Endothelial cell of umbilical vein (primary cell): ENCODE results near the gene CEBPA. TPM values are rescaled to one million over a fixed set of nuclear protein-coding genes. Genes with fewer than 3 reads are reported as not detected.

Source experiments
- BruUV-seq: library from RNA; stranded (reverse); fragments of 400-500 nt; replicated peaks from 2 replicates; lab custom pipeline; 2021; lab: Mats Ljungman, UMichigan
- CTCF ChIA-PET: fragments of 300-600, 350-600 bp; sonication (Branson Sonifier 250); formaldehyde crosslinking; loops from one replicate; lab custom pipeline; 2021; ENCODE audit warnings: antibody characterized with exemption, inconsistent platforms; lab: Charles Lee
- POLR2A ChIA-PET: fragments of 300-600, 350-600 bp; sonication (Branson Sonifier 250); formaldehyde crosslinking; loops from one replicate; lab custom pipeline; 2021; ENCODE audit warnings: antibody characterized with exemption, inconsistent platforms; lab: Charles Lee
- DNase-seq: peaks from one replicate; pipeline ENCODE4 v3.0.0-alpha.2; 2011; ENCODE audit warnings: low read depth, low spot score
- FAIRE-seq: peaks from 2 replicates; lab custom pipeline; 2011; peaks lifted over from hg19 to GRCh38; lab: Jason Lieb, UNC
- H2AFZ ChIP-seq: 2 replicates; pipeline ENCODE4 v1.6.0; 2012; ENCODE audit warnings: low read depth, low read length, control low read depth, inconsistent platforms
- H3K27ac ChIP-seq: 2 replicates; pipeline ENCODE4 v1.5.1; 2011; ENCODE audit warnings: low read depth, mild to moderate bottlenecking, control low read depth, low read length, moderate library complexity; ENCODE audit not compliant: insufficient read depth
- H3K27me3 ChIP-seq, 2 experiments: 2 replicates each; pipeline versions ENCODE4 v1.6.0 to v1.6.1; 2011; ENCODE audit warnings: low read length in 2 of 2, mixed read lengths in 1 of 2; ENCODE audit not compliant: control insufficient read depth in 2 of 2, insufficient read depth in 2 of 2
- H3K36me3 ChIP-seq, 2 experiments: 2 replicates in 1 of 2; 3 replicates in 1 of 2; pipeline ENCODE4 v1.5.1; 2011; ENCODE audit warnings: low read length in 2 of 2, mild to moderate bottlenecking in 1 of 2, moderate library complexity in 1 of 2; ENCODE audit not compliant: control insufficient read depth in 2 of 2, insufficient read depth in 2 of 2; ENCODE audit errors: extremely low read depth in 1 of 2
- H3K4me1 ChIP-seq: 3 replicates; pipeline ENCODE4 v1.5.1; 2011; ENCODE audit warnings: mild to moderate bottlenecking, low read length; ENCODE audit not compliant: control insufficient read depth, insufficient read depth; ENCODE audit errors: extremely low read depth
- H3K4me2 ChIP-seq: 2 replicates; pipeline ENCODE4 v1.6.1; 2011; ENCODE audit warnings: low read length, control low read depth, mixed read lengths; ENCODE audit not compliant: insufficient read depth
- H3K4me3 ChIP-seq, 3 experiments: fragments of 200-600 bp in 1 of 3; sonication (generic), shearing (Covaris generic) in 1 of 3; replicated peaks in 1 of 3; 2 replicates each; pipeline ENCODE4 v1.5.1; 2011 to 2016; ENCODE audit warnings: control low read depth in 3 of 3, low read length in 3 of 3, mild to moderate bottlenecking in 2 of 3, inconsistent platforms in 1 of 3, low read depth in 1 of 3, moderate library complexity in 1 of 3; ENCODE audit not compliant: insufficient read depth in 1 of 3
- H3K79me2 ChIP-seq: 2 replicates; pipeline ENCODE4 v1.6.0; 2012; ENCODE audit warnings: low read length, inconsistent platforms; ENCODE audit not compliant: control insufficient read depth, insufficient read depth
- H3K9ac ChIP-seq: replicated peaks from 2 replicates; pipeline ENCODE3; 2011; ENCODE audit warnings: low read length, control low read depth; ENCODE audit not compliant: insufficient read depth; ENCODE audit errors: extremely low read depth
- H3K9me1 ChIP-seq: replicated peaks from 3 replicates; pipeline ENCODE4 v1.6.0; 2011; ENCODE audit warnings: mild to moderate bottlenecking, low read length; ENCODE audit not compliant: control insufficient read depth, insufficient read depth; ENCODE audit errors: extremely low read depth
- H3K9me3 ChIP-seq: replicated peaks from 2 replicates; pipeline ENCODE4 v1.5.1; 2012; ENCODE audit warnings: low read length, inconsistent platforms; ENCODE audit not compliant: control insufficient read depth, insufficient read depth
- H4K20me1 ChIP-seq: replicated peaks from 2 replicates; pipeline ENCODE3; 2011; ENCODE audit warnings: mild to moderate bottlenecking, low read length; ENCODE audit not compliant: control insufficient read depth, insufficient read depth; ENCODE audit errors: extremely low read depth
- EZH2 ChIP-seq: IDR thresholded peaks from 2 replicates; pipeline ENCODE4 v1.6.1; 2012; ENCODE audit warnings: borderline replicate concordance, low read depth, mild to moderate bottlenecking, moderate library complexity, low read length, inconsistent platforms; ENCODE audit not compliant: severe bottlenecking
- FOS ChIP-seq: IDR thresholded peaks from 2 replicates; pipeline ENCODE4 v1.6.1; 2011; ENCODE audit warnings: mild to moderate bottlenecking, low read length, moderate library complexity, borderline replicate concordance; ENCODE audit not compliant: insufficient read depth
- GATA2 ChIP-seq: IDR thresholded peaks from 2 replicates; pipeline ENCODE4 v1.7.0; 2011; ENCODE audit warnings: low read depth, mild to moderate bottlenecking, moderate library complexity, mixed read lengths, low read length; ENCODE audit not compliant: insufficient read length, insufficient read depth
- JUN ChIP-seq: IDR thresholded peaks from 2 replicates; pipeline ENCODE4 v1.6.1; 2011; ENCODE audit warnings: borderline replicate concordance, low read depth; ENCODE audit not compliant: insufficient read length, insufficient read depth
- MAX ChIP-seq: IDR thresholded peaks from 2 replicates; pipeline ENCODE4 v1.6.1; 2011; ENCODE audit not compliant: insufficient read depth, insufficient read length
- MYC ChIP-seq: IDR thresholded peaks from one replicate; pipeline ENCODE4 v1.6.1; 2011; ENCODE audit warnings: mild to moderate bottlenecking, low read depth, low read length
- POLR2A ChIP-seq: IDR thresholded peaks from 2 replicates; pipeline ENCODE4 v1.6.1; 2012; ENCODE audit warnings: low read depth, mild to moderate bottlenecking, control low read depth, low read length
- POLR2AphosphoS5 ChIP-seq: IDR thresholded peaks from 2 replicates; pipeline ENCODE4 v1.6.1; 2012; ENCODE audit warnings: low read depth, mild to moderate bottlenecking, control low read depth, low read length, moderate library complexity; ENCODE audit not compliant: insufficient read depth
- dilution Hi-C: fragments of 300-500 bp; cut with MboI; formaldehyde crosslinking; loops from one replicate; pipeline ENCODE4 v1.15.0; 2019; ENCODE audit warnings: low sequenced_read_pairs; ENCODE audit not compliant: extremely low pct_ligation_motif_present
- intact Hi-C: fragments of 100-400 bp; cut with micrococcal nuclease; formaldehyde crosslinking; loops from one replicate; pipeline ENCODE4 v1.10.0; 2022
- polyA plus RNA-seq, 4 experiments: library from polyadenylated mRNA; depleted of rRNA in 3 of 4; stranded (reverse) in 3 of 4; unstranded in 1 of 4; fragments of >200 nt; gene quantifications; 2 replicates each; pipeline versions ENCODE4 v1.2.1 to v1.2.3, GENCODE V29; 2011 to 2012; ENCODE audit warnings: missing spikeins in 1 of 4
- total RNA-seq: library from RNA; stranded (reverse); gene quantifications from 2 replicates; pipeline ENCODE4 v1.2.3, GENCODE V29; 2021
- TF ChIP-seq, protein P1 (sequence below), 2 donors: IDR thresholded peaks; 1 replicate in 1 of 2; 2 replicates in 1 of 2; pipeline ENCODE4 v1.5.1; 2011; ENCODE audit warnings: low read length in 2 of 2, mild to moderate bottlenecking in 2 of 2, moderate library complexity in 2 of 2, control low read depth in 1 of 2, inconsistent platforms in 1 of 2, low read depth in 1 of 2; ENCODE audit not compliant: insufficient read depth in 1 of 2; ENCODE audit errors: extremely low read depth in 1 of 2

The CEBPA gene
- total and polyA plus RNA-seq, 2 donors (not counting 3 experiments of a cell fraction or from before 2014, with no cell fraction given): 0.06 TPM; not detected in 1

- H3K9ac ChIP-seq: no peak overlapping the region
- H3K27me3 ChIP-seq: no peaks in the 10 kb centered on the region
- no peaks in the 10 kb centered on the region for H3K9me3 ChIP-seq
- no peak overlapping the region for H3K27ac ChIP-seq
- no peaks in the 10 kb centered on the region for H3K79me2 ChIP-seq
- ChIA-PET POLR2A (no interaction called here), CTCF (no interaction called here)
- no peak overlapping the region for H3K4me2 ChIP-seq
- intact Hi-C loops: no loop called here
- H4K20me1 ChIP-seq: no peaks in the 10 kb centered on the region
- H3K36me3 ChIP-seq: no peaks in the 10 kb centered on the region
- H3K9me1 ChIP-seq: no peaks in the 10 kb centered on the region
- no TSS peak for BruUV-seq
- no peaks in the 10 kb centered on the region for H3K4me1 ChIP-seq
- no peak for DNase-seq
- TF ChIP-seq FOS (no peak), MAX (no peak), MYC (no peak), POLR2A (no peak), EZH2 (no peak), JUN (no peak), POLR2AphosphoS5 (no peak), GATA2 (no peak)
- TF ChIP-seq, protein P1, sequence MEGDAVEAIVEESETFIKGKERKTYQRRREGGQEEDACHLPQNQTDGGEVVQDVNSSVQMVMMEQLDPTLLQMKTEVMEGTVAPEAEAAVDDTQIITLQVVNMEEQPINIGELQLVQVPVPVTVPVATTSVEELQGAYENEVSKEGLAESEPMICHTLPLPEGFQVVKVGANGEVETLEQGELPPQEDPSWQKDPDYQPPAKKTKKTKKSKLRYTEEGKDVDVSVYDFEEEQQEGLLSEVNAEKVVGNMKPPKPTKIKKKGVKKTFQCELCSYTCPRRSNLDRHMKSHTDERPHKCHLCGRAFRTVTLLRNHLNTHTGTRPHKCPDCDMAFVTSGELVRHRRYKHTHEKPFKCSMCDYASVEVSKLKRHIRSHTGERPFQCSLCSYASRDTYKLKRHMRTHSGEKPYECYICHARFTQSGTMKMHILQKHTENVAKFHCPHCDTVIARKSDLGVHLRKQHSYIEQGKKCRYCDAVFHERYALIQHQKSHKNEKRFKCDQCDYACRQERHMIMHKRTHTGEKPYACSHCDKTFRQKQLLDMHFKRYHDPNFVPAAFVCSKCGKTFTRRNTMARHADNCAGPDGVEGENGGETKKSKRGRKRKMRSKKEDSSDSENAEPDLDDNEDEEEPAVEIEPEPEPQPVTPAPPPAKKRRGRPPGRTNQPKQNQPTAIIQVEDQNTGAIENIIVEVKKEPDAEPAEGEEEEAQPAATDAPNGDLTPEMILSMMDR (IDR thresholded peaks at IDR 0.05; ENCODE audit: extremely low read depth in 1 of 2, insufficient read depth in 1 of 2, low read depth in 1 of 2, low read length in 2 of 2): no peak
- no peak overlapping the region for H2AFZ ChIP-seq
- no peak for FAIRE-seq
- no peak overlapping the region for H3K4me3 ChIP-seq
- dilution Hi-C loops: no loop called here
Observed at GRCh38 chr19:33250500-33250899, 51.8 kb downstream of the CEBPA start.

Other genes with a start within 250 kb of the CEBPA start
- 2.7 and 3.3 TPM in 2 replicates for gene RHPN2, start 237.6 kb downstream of the CEBPA start, total RNA-seq
- 1.9 and 2.3 TPM in 2 replicates for gene RHPN2, start 237.6 kb downstream of the CEBPA start, polyA plus RNA-seq
- 8.1 and 9.2 TPM in 2 replicates for gene GPATCH1, start 221.4 kb downstream of the CEBPA start, total RNA-seq
- gene GPATCH1, start 221.4 kb downstream of the CEBPA start, polyA plus RNA-seq: 3.5 and 4.5 TPM in 2 replicates
- gene WDR88, start 170.4 kb downstream of the CEBPA start, total RNA-seq: not detected in 2 replicates
- not detected in 2 replicates for gene WDR88, start 170.4 kb downstream of the CEBPA start, polyA plus RNA-seq
- 17.8 and 19.4 TPM in 2 replicates for gene LRP3, start 108.2 kb downstream of the CEBPA start, total RNA-seq
- 14.3 and 23.6 TPM in 2 replicates for gene LRP3, start 108.2 kb downstream of the CEBPA start, polyA plus RNA-seq
- gene SLC7A10, start 76.7 kb downstream of the CEBPA start, total RNA-seq: not detected in 2 replicates
- gene SLC7A10, start 76.7 kb downstream of the CEBPA start, polyA plus RNA-seq: not detected in 2 replicates
- 24.3 and 24.6 TPM in 2 replicates for gene CEBPG, start 71.2 kb upstream of the CEBPA start, total RNA-seq
- gene CEBPG, start 71.2 kb upstream of the CEBPA start, polyA plus RNA-seq: 7.7 and 10.2 TPM in 2 replicates
- gene PEPD, start 219.3 kb upstream of the CEBPA start, total RNA-seq: 62.7 and 73.7 TPM in 2 replicates
- 126 and 157 TPM in 2 replicates for gene PEPD, start 219.3 kb upstream of the CEBPA start, polyA plus RNA-seq